Peyer's patch (tissue), 4 donors: Measurements from ENCODE around the gene PRKCA. TPM values are rescaled to one million over a fixed set of nuclear protein-coding genes. Genes with fewer than 3 reads are reported as not detected.

Source experiments
- DNase-seq, 3 donors: peaks; one replicate each; pipeline ENCODE4 v3.0.0-alpha.2; 2017 to 2019
- H3K27ac ChIP-seq, 4 donors: fragments of 200-600 bp; sonication (generic); one replicate each; pipeline ENCODE4 v1.5.1; 2016 to 2019
- H3K27me3 ChIP-seq, 2 donors: fragments of 200-600 bp; sonication (generic); one replicate each; pipeline ENCODE4 v1.5.1; 2019
- H3K36me3 ChIP-seq, 3 donors: fragments of 200-600 bp; sonication (generic); one replicate each; pipeline ENCODE4 v1.5.1; 2016 to 2019
- H3K4me1 ChIP-seq, 4 donors: fragments of 200-600 bp; sonication (generic); one replicate each; pipeline ENCODE4 v1.5.1; 2016 to 2019
- H3K4me3 ChIP-seq, 4 donors: fragments of 200-600 bp; sonication (generic); 1 replicate in 3 of 4; 2 replicates in 1 of 4; pipeline ENCODE4 v1.5.1; 2016 to 2019; ENCODE audit warnings: mild to moderate bottlenecking in 1 of 4
- H3K9me3 ChIP-seq, 4 donors: fragments of 200-600 bp; sonication (generic); one replicate each; pipeline ENCODE4 v1.5.1; 2016 to 2019; ENCODE audit warnings: mild to moderate bottlenecking in 1 of 4
- CTCF ChIP-seq, 6 experiments: fragments of 450-650 bp in 4 of 6; fragments of 200-600 bp in 2 of 6; sonication (generic) in 1 of 6; IDR thresholded peaks; one replicate each; pipeline ENCODE4 v1.5.1; 2017 to 2019; ENCODE audit warnings: antibody characterized with exemption in 6 of 6, mild to moderate bottlenecking in 3 of 6, moderate library complexity in 1 of 6
- POLR2A ChIP-seq, 2 donors: fragments of 450-650 bp; IDR thresholded peaks; one replicate each; pipeline ENCODE4 v1.5.1; 2017; ENCODE audit warnings: antibody characterized with exemption in 2 of 2, mild to moderate bottlenecking in 2 of 2, moderate library complexity in 2 of 2
- total RNA-seq, 4 donors: library from RNA; depleted of rRNA; stranded (reverse); fragments of >200 nt; gene quantifications; one replicate each; pipeline ENCODE4 v1.1.0, GENCODE V29; 2016

The PRKCA gene
- total RNA-seq, 4 donors from 2014 or later: 32.2 to 47.0 (median 43.5) TPM

GRCh38 chr17:66480802-66481201 is 178.4 kb downstream of the PRKCA start:
- H3K27ac ChIP-seq: no peak overlapping the region
- no peak overlapping the region for H3K4me3 ChIP-seq
- H3K4me1 ChIP-seq: no peaks in the 10 kb centered on the region
- no peaks in the 10 kb centered on the region for H3K9me3 ChIP-seq
- no peaks in the 10 kb centered on the region for H3K27me3 ChIP-seq
- no peaks in the 10 kb centered on the region for H3K36me3 ChIP-seq
- DNase-seq: no peak
- TF ChIP-seq CTCF (IDR thresholded peaks at IDR 0.05): no peak
- no peak for TF ChIP-seq POLR2A (IDR thresholded peaks at IDR 0.05)

DNA sequence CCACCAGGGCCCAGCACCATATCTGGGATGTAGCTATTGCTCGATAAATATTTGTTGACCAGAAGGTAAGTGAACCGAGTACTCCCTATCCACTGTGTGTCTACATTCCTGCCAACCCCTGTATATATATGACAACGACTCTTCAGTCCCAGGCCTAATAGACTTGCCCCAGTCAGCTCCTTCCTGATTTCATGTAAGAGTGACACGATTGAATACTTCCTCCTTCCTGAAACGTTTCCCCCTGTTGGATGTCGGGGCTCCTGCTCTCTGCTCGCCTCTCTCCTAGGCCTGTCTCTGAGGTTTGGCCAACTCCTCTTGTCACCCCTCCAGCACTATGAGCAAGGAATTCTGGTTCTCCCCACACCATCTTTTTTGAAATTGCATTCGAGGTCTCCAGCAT is 178.9 kb downstream of the PRKCA start:
- no peaks in the 10 kb centered on the region for H3K36me3 ChIP-seq
- TF ChIP-seq CTCF (IDR thresholded peaks at IDR 0.05): no peak
- no peak overlapping the region for H3K27ac ChIP-seq
- no peak for DNase-seq
- no peaks in the 10 kb centered on the region for H3K9me3 ChIP-seq
- H3K4me1 ChIP-seq: no peaks in the 10 kb centered on the region
- H3K27me3 ChIP-seq: no peaks in the 10 kb centered on the region
- no peak overlapping the region for H3K4me3 ChIP-seq

GRCh38 chr17:66483906-66484305 is 181.5 kb downstream of the PRKCA start:
- Histone ChIP-seq H3K9me3 (no peaks in the 10 kb centered on the region), H3K27me3 (no peaks in the 10 kb centered on the region), H3K4me1 (no peaks in the 10 kb centered on the region), H3K36me3 (no peaks in the 10 kb centered on the region), H3K27ac (no peak overlapping the region), H3K4me3 (no peak overlapping the region)
- TF ChIP-seq CTCF (IDR thresholded peaks at IDR 0.05) (no peak), POLR2A (IDR thresholded peaks at IDR 0.05) (no peak)
- DNase-seq: no peak

GRCh38 chr17:66485309-66485947 is 183.0 kb downstream of the PRKCA start:
- DNase-seq: no peak
- H3K4me1 ChIP-seq: no peaks in the 10 kb centered on the region
- H3K9me3 ChIP-seq: no peaks in the 10 kb centered on the region
- no peak overlapping the region for H3K4me3 ChIP-seq
- TF ChIP-seq POLR2A (IDR thresholded peaks at IDR 0.05): no peak
- TF ChIP-seq CTCF (IDR thresholded peaks at IDR 0.05): no peak
- no peak overlapping the region for H3K27ac ChIP-seq
- H3K36me3 ChIP-seq: no peaks in the 10 kb centered on the region
- H3K27me3 ChIP-seq: no peaks in the 10 kb centered on the region

GRCh38 chr17:66487121-66487520 is 184.7 kb downstream of the PRKCA start:
- Histone ChIP-seq H3K4me3 (no peak overlapping the region), H3K9me3 (no peaks in the 10 kb centered on the region), H3K4me1 (no peaks in the 10 kb centered on the region), H3K36me3 (no peaks in the 10 kb centered on the region), H3K27me3 (no peaks in the 10 kb centered on the region), H3K27ac (no peak overlapping the region)
- no peak for TF ChIP-seq CTCF (IDR thresholded peaks at IDR 0.05)
- no peak for TF ChIP-seq POLR2A (IDR thresholded peaks at IDR 0.05)
- no peak for DNase-seq
